GM21576 (cell line): ENCODE data around the gene SEC14L1.
"Not testable (repeated sequence)": the region's sequence is repeated elsewhere in the genome, so short reads cannot be mapped to it uniquely, and the experiment has no call there.

Experiments used
- ATAC-seq: cut with Tn5 transposase; IDR thresholded peaks from one replicate; pipeline ENCODE4 v1.9.1; 2021; ENCODE audit warnings: mild to moderate bottlenecking, moderate library complexity; ENCODE audit not compliant: unreplicated experiment

SEC14L1 gene

GRCh38 chr17:77140878-77141767, at the start of gene SEC14L1:
TSS of gene SEC14L1 (plus strand) at chr17:77140969. CDS start at chr17:77143597, 2,628 bp downstream.
- ATAC-seq, result peak; percentile 25

GRCh38 chr17:77092025-77092424, 48.7 kb upstream of the SEC14L1 start:
- no peak for ATAC-seq

DNA sequence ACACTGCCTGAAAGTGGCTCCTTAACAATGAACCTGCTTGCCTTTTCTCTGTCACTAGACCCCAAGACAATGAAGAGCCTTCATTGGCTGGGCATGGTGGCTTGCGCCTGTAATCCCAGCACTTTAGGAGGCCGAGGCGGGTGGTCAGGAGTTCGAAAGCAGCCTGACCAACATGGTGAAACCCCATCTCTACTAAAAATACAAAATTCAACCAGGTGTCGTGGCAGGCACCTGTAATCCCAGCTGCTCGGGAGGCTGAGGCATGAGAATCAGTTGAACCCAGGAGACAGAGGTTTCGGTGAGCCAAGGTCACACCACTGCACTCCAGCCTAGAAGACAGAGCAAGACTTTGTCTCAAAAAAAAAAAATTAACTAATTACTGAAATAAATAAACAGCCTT, 45.3 kb upstream of the SEC14L1 start:
- no peak for ATAC-seq

- no peak for ATAC-seq
Observed at GRCh38 chr17:77096570-77097214, 44.1 kb upstream of the SEC14L1 start.

- no peak for ATAC-seq
Observed at GRCh38 chr17:77097631-77098180, 43.1 kb upstream of the SEC14L1 start.

DNA sequence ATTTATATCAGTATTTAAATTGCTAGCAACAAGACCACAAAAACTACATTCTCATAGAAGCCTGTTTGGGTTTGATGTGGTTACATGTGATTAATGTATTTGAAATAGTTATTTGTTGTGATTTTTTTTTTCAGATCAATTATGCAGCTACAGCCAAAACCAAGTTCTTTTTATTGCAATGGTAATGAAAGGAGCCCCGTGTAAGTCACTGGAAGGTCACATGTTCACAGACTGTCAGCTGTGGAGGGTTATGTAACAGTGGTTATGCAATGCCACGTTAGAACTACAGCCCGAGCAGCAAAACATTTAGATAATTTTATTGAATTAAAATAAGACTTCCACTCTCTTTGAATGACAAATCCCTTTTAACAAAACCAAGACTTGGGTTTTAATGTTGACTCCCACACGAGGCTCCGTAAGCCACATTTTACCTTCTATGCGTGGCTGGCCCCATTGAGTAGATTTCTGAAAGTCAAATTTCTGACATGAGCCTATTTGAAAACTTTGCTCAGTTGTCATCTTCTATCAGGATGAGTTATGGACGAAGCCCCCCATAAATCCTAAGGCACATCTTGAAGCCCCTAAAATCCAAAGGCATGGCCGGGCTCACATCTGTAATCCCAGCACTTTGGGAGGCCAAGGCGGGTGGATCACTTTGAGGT, 41.8 kb upstream of the SEC14L1 start:
- ATAC-seq, result no peak

DNA sequence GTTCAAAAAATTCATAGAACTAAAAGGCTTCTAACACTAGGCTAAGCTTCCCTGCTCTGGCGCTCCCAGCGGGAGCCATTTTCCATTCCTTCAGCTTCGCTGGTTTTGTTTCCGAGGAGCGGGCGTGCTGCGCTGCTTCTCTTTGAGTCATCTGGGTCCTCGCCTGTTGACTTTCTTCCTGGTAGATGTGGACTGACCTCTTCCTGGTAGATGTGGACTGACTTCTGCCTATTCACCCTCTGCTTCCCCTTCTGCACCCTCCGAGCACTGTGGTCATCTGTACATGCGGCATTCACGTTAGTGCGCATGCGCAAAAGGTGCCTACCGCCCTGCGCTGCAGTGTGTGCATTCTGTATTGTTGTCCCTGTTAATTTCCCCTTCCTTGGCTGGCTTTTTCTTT, 40.8 kb upstream of the SEC14L1 start:
- ATAC-seq, result no peak

- ATAC-seq, result no peak
Observed at GRCh38 chr17:77101521-77102410, 39.0 kb upstream of the SEC14L1 start.

DNA sequence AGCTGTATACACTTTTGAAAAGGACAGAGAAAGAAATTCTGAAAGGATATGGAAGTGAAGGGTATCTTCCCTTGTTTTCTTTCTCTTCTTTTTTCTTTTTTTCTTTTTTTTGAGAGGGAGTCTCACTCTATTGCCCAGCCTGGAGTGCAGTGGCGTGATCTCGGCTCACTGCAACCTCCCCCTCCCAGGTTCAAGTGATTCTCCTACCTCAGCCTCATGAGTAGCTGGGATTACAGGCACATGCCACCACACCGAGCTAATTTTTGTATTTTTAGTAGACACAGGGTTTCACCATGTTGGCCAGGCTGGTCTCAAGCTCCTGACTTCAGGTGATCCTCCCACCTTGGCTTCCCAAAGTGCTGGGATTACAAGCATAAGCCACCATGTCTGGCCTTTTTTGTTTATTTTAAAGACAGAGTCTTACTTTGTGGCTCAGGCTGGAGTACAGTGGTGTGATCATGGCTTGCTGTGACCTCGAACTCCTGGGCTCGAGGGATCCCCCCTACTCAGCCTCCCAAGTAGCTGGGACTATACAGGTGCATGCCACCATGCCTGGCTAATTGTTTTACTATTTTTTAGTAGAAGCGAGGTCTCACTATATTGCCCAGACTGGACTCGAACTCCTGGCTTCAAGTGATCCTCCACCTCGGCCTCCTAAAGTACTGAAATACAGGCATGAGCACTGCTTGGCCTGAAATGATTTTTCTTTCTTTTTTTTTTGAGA, 38.2 kb upstream of the SEC14L1 start:
- not testable (repeated sequence) for ATAC-seq

GRCh38 chr17:77105706-77106105, 35.1 kb upstream of the SEC14L1 start:
- no peak for ATAC-seq

DNA sequence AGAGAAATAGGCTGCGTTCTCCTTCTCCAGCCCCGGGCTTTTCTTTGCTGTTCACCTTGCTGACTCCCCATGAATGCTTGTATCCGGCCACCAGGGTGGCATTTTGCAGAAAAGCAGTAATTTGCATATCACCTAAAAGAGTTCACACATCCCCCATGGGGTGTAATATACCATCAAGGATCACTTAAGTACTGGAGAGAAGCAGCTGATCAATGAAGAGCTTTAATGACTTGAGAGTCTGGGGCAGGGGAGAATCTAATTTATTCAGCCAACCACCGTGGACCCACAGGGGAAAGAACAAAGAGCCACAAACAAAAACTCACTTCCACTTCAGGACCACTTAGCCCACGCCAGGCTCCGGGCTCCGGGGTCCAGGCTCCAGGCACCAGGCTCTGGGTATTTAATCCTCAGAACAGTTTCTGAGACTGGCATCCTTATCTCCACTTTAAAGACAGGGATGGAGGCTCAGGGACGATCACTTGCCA, 33.9 kb upstream of the SEC14L1 start:
- ATAC-seq, result peak; percentile 29

DNA sequence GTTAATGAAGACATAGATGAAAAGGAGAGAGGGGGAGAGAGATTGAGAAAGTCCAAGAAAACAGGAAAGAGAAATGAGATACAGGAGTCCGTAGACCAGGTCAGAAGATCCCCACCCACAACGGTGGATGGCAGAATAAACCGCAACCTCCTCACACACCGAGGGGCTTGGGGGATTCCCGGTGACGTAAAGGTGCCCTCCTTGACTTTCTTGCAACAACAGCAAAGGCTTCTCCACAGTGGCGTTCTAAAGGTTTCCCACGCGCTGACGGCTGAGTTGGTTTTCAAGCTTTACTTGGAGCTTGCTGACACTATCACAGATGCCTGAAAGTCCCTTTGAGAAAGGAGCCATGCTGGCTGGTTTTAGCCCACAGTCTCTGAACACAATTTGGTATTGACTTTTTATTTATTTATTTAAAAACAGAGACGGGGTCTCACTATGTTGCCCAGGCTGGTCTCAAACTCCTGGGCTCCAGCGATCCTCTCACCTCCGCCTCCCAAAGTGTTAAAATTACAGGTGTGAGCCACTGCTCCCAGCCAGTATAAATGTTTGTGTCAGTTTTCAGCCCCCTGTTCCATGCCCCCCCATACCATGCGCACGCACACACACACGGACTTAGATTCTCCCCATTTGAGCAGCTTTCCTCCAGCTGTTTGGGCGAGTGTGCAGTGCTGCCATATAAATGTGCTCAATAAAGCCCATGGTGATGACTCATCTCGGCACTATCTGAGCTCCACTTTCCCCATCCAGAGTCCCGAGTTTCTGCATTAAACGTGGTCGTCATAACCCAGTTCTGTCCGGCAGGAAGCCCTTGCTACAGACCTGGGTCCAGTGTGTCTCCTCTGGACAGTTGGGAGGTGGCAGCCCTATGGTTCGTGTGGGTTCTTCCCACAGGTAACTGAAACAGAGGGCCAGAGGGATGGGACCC, 33.0 kb upstream of the SEC14L1 start:
- peak; percentile 57 for ATAC-seq

DNA sequence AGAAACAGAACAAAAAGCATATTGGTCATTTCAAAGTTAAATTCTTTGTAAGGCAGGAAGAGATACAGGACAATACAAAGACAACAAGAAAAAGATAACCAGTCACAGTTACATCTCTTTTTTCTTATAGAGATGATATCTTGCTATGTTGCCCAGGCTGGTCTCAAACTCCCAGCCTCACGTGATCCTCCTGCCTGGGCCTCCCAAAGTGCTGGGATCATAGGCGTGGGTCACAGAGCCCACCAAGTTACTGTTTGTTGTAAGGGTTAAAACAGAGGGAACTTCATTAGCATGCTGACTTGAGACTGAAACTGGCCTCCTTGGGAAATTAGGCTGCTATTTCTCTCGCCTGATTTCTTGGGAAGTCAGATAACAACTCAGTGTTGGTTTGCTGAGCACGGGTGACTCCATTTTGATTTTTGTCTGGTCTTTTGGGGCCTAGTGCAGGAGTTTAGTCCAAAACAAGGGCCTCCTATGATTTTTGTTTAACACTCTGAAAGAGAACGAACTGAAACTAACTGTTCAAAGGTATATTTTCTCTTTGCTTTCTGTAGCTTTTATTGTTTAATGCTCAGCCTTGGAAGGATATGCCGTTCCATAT, 31.5 kb upstream of the SEC14L1 start:
- no peak for ATAC-seq

- ATAC-seq, result no peak
Observed at GRCh38 chr17:77109764-77110359, 30.9 kb upstream of the SEC14L1 start.

- not testable (repeated sequence) for ATAC-seq
Observed at GRCh38 chr17:77111165-77111933, 29.4 kb upstream of the SEC14L1 start.

- ATAC-seq, result no peak
Observed at GRCh38 chr17:77111934-77112296, 28.9 kb upstream of the SEC14L1 start.

DNA sequence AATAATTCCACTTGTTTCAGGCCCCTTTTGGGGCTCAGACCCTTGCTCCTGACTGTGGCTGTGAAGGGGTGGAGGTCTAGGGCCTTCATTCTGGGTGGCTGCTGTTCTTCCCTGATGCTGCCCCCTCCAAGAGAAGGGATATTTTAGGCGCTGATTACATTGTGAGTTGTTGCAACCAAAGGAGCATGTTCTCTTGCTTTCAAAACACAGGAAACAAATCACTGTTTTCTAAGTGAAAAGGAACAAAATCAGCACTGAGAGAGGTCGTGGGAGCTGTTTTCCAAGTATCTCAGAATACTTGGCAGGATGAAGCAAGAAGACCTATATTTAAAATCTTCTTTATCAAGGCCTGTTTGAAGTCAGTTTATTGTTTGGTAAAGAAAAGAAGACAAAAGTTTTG, 25.3 kb upstream of the SEC14L1 start:
- no peak for ATAC-seq
